ENCODE results near the gene GFRA4. TPM values are rescaled to one million over a fixed set of nuclear protein-coding genes. Genes with fewer than 3 reads are reported as not detected.

Gene GFRA4
- total RNA-seq, 1 experiment from 2014 or later, result not detected

DNA sequence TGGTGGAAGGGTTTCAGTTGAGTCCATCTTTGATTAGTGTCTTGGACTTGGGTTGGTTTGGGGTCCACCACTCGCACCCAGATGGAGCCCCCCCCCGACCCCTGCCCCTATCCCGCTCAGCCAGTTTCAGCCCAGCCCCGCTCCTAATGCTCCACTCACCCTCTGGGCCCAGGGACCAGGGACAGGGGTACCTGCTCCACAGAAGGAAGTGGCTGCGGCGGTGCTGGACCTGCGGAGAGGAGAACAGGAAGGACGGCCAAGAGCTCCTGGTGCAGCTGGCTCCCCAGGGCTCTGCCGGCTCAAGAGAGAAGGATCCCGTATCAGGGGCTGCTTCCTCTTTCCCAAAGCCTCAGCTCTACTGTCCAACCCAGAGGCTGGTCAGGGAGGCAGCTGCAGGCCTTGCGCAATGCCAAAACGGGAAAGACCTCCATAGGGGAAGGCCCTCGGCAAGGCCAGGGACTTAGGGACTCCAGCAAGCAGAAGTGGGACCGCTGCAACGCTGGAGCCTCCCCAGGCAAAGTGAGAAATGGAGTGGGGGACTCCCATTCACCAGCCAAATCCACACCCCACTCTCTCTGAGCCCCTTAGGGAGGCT is 49.2 kb upstream of the GFRA4 start, which contains the start of gene SIGLEC1:
Gene SIGLEC1 (minus strand): TSS at position 322 of the 595 bp plus-strand sequence. CDS start 5,472 bp downstream, outside the sequence.
- Histone ChIP-seq H3K9ac (ENCODE audit: low read length) (no peak within 1 kb of the TSS), H3K79me2 (ENCODE audit: insufficient read depth, low read length) (no peaks in the 10 kb centered on the region), H3K9me3 (ENCODE audit: control insufficient read depth in 1 of 2, insufficient read depth in 1 of 2, low read depth in 1 of 2, low read length in 2 of 2) (no peaks in the 10 kb centered on the region), H4K20me1 (ENCODE audit: insufficient read depth) (no peaks in the 10 kb centered on the region), H3K4me1 (ENCODE audit: control insufficient read depth in 1 of 2, insufficient read depth in 2 of 2, low read length in 2 of 2) (peaks cover 0 to 9% of the 10 kb centered on the region in 2 experiments; a peak in 3 of 4 replicates), H3K36me3 (ENCODE audit: control insufficient read depth in 1 of 2, insufficient read depth in 2 of 2, low read length in 2 of 2) (no peaks in the 10 kb centered on the region), H3K9me2 (ENCODE audit: insufficient read depth) (no peaks in the 10 kb centered on the region), H3K27ac (ENCODE audit: low read depth, low read length) (no peak within 1 kb of the TSS), H3K4me3 (replicated peaks in 1 of 2; ENCODE audit: low read depth in 1 of 2, low read length in 2 of 2) (no peak within 1 kb of the TSS), H3K27me3 (ENCODE audit: insufficient read depth, low read length) (no peaks in the 10 kb centered on the region), H2AFZ (ENCODE audit: low read depth, low read length, poor library complexity, severe bottlenecking) (no peak within 1 kb of the TSS), H3K4me2 (ENCODE audit: low read length) (no peak within 1 kb of the TSS)
- ChIA-PET POLR2A (interaction anchor here (0.7 kb wide), 1 partner anchor 55 kb away, joined by 3 read pairs; the partner anchor contains the start of gene ADISSP), RAD21 (ENCODE audit: low non-redundant PET in 1 of 2, low total read pairs in 2 of 2, uncharacterized antibody in 2 of 2, unreplicated experiment in 2 of 2) (no interaction called here), CTCF (interaction anchor here (1.1 to 1.3 kb wide), 2 partner anchors 9 to 16 kb away, joined by 3 read pairs; no protein-coding TSS in a partner anchor)
- intact Hi-C loops (cut with micrococcal nuclease), result no loop called here
- TF ChIP-seq EZH2 (IDR thresholded peaks at IDR 0.05) (no peak), JUND (IDR thresholded peaks at IDR 0.05) (no peak)
- TF ChIP-seq, protein P1, sequence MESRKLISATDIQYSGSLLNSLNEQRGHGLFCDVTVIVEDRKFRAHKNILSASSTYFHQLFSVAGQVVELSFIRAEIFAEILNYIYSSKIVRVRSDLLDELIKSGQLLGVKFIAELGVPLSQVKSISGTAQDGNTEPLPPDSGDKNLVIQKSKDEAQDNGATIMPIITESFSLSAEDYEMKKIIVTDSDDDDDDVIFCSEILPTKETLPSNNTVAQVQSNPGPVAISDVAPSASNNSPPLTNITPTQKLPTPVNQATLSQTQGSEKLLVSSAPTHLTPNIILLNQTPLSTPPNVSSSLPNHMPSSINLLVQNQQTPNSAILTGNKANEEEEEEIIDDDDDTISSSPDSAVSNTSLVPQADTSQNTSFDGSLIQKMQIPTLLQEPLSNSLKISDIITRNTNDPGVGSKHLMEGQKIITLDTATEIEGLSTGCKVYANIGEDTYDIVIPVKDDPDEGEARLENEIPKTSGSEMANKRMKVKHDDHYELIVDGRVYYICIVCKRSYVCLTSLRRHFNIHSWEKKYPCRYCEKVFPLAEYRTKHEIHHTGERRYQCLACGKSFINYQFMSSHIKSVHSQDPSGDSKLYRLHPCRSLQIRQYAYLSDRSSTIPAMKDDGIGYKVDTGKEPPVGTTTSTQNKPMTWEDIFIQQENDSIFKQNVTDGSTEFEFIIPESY (IDR thresholded peaks at IDR 0.05; ENCODE audit: extremely low read depth, insufficient replicate concordance, low read length), result no peak
- DNase-seq (ENCODE audit: low read depth, low spot score) (no peak), ATAC-seq (no peak)
- no TSS peak for BruUV-seq (replicated peaks)

DNA sequence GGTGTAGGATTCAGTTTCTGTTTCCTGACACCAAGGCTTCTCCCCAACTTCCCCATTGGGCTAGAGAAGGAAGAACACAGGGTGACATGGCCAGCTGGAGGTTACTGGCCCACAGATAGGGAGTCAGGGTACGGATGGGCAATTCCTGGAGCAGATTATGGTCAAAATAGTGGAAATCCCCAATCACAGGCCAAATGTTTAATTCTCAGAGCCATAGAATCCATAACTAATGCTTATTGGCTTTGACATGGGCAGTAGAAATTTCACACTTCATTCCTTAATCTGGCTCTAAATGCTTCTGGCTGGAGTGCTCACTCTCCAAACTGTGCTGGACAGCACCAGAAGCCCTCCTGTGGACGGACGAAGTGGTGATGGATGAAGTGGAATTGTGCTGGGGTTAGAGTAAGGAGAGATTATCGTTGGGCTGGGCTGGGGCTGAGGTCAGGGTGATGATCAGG is 48.3 kb upstream of the GFRA4 start:
- no TSS peak for BruUV-seq (replicated peaks)
- TF ChIP-seq EZH2phosphoT487 (IDR thresholded peaks at IDR 0.05; ENCODE audit: borderline replicate concordance) (no peak), SIN3A (IDR thresholded peaks at IDR 0.05; ENCODE audit: low read depth) (no peak), TCF7L2 (IDR thresholded peaks at IDR 0.05; ENCODE audit: borderline replicate concordance, extremely low read depth, insufficient read depth, insufficient read length) (no peak), RAD21 (IDR thresholded peaks at IDR 0.05; ENCODE audit: low read depth) (no peak), EZH2 (IDR thresholded peaks at IDR 0.05) (no peak), JUND (IDR thresholded peaks at IDR 0.05) (no peak)
- TF ChIP-seq, protein P1 (IDR thresholded peaks at IDR 0.05; ENCODE audit: extremely low read depth, insufficient replicate concordance, low read length), result no peak
- TF ChIP-seq, protein P2, sequence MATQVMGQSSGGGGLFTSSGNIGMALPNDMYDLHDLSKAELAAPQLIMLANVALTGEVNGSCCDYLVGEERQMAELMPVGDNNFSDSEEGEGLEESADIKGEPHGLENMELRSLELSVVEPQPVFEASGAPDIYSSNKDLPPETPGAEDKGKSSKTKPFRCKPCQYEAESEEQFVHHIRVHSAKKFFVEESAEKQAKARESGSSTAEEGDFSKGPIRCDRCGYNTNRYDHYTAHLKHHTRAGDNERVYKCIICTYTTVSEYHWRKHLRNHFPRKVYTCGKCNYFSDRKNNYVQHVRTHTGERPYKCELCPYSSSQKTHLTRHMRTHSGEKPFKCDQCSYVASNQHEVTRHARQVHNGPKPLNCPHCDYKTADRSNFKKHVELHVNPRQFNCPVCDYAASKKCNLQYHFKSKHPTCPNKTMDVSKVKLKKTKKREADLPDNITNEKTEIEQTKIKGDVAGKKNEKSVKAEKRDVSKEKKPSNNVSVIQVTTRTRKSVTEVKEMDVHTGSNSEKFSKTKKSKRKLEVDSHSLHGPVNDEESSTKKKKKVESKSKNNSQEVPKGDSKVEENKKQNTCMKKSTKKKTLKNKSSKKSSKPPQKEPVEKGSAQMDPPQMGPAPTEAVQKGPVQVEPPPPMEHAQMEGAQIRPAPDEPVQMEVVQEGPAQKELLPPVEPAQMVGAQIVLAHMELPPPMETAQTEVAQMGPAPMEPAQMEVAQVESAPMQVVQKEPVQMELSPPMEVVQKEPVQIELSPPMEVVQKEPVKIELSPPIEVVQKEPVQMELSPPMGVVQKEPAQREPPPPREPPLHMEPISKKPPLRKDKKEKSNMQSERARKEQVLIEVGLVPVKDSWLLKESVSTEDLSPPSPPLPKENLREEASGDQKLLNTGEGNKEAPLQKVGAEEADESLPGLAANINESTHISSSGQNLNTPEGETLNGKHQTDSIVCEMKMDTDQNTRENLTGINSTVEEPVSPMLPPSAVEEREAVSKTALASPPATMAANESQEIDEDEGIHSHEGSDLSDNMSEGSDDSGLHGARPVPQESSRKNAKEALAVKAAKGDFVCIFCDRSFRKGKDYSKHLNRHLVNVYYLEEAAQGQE (IDR thresholded peaks at IDR 0.05; ENCODE audit: low read depth), result no peak

More for the DNA sequence above, 48.3 kb upstream of the GFRA4 start:
- no peaks in the 10 kb centered on the region for H4K20me1 ChIP-seq (ENCODE audit: insufficient read depth)
- H3K27me3 ChIP-seq (ENCODE audit: insufficient read depth, low read length), result no peaks in the 10 kb centered on the region
- no peak overlapping the region for H3K4me3 ChIP-seq (replicated peaks in 1 of 2; ENCODE audit: low read depth in 1 of 2, low read length in 2 of 2)
- POLR2A ChIA-PET, result interaction anchor here (1.0 kb wide), 1 partner anchor 35 kb away, joined by 3 read pairs; no protein-coding TSS in a partner anchor
- no peaks in the 10 kb centered on the region for H3K79me2 ChIP-seq (ENCODE audit: insufficient read depth, low read length)
- no peak overlapping the region for H3K4me2 ChIP-seq (ENCODE audit: low read length)
- H3K9me3 ChIP-seq (ENCODE audit: control insufficient read depth in 1 of 2, insufficient read depth in 1 of 2, low read depth in 1 of 2, low read length in 2 of 2), result no peaks in the 10 kb centered on the region
- H2AFZ ChIP-seq (ENCODE audit: low read depth, low read length, poor library complexity, severe bottlenecking), result no peak overlapping the region
- CTCF ChIA-PET, result interaction anchor here (0.7 to 2.7 kb wide), 18 partner anchors 8 to 544 kb away, joined by 3 to 69 read pairs (median 6); partner anchors contain the start of genes ADISSP, CENPB and SPEF1
- peaks cover 0 to 16% of the 10 kb centered on the region in 2 experiments; a peak in 3 of 4 replicates for H3K4me1 ChIP-seq (ENCODE audit: control insufficient read depth in 1 of 2, insufficient read depth in 2 of 2, low read length in 2 of 2)
- H3K36me3 ChIP-seq (ENCODE audit: control insufficient read depth in 1 of 2, insufficient read depth in 2 of 2, low read length in 2 of 2), result no peaks in the 10 kb centered on the region
- DNase-seq (ENCODE audit: low read depth, low spot score) (no peak), ATAC-seq (no peak)
- no peak overlapping the region for H3K9ac ChIP-seq (ENCODE audit: low read length)
- no peaks in the 10 kb centered on the region for H3K9me2 ChIP-seq (ENCODE audit: insufficient read depth)
- no peak overlapping the region for H3K27ac ChIP-seq (ENCODE audit: low read depth, low read length)
- intact Hi-C loops (cut with micrococcal nuclease), result loop anchor here (1.0 kb wide), 1 partner anchor 35 kb away; no protein-coding TSS in a partner anchor
- RAD21 ChIA-PET (ENCODE audit: low non-redundant PET in 1 of 2, low total read pairs in 2 of 2, uncharacterized antibody in 2 of 2, unreplicated experiment in 2 of 2), result interaction anchor here (0.7 to 1.6 kb wide), 4 partner anchors 34 to 148 kb away, joined by 3 to 10 read pairs (median 6); no protein-coding TSS in a partner anchor
